A673 (cell line): ENCODE data around the gene BCL10. TPM values are rescaled to one million over a fixed set of nuclear protein-coding genes. Genes with fewer than 3 reads are reported as not detected.

Experiments
- BruUV-seq: library from RNA; stranded (reverse); fragments of 400-500 nt; replicated peaks from 2 replicates; lab custom pipeline; 2021; lab: Mats Ljungman, UMichigan
- CTCF ChIA-PET: fragments of 300-600 bp; sonication (Branson Sonifier 250); formaldehyde crosslinking; loops from one replicate; lab custom pipeline; 2022; ENCODE audit warnings: antibody characterized with exemption; lab: Charles Lee
- POLR2A ChIA-PET: fragments of 300-600 bp; sonication (Branson Sonifier 250); formaldehyde crosslinking; loops from one replicate; lab custom pipeline; 2022; ENCODE audit warnings: antibody characterized with exemption; ENCODE audit not compliant: low non-redundant PET; lab: Charles Lee
- DNase-seq: peaks from one replicate; pipeline ENCODE4 v3.0.0-alpha.2; 2015; ENCODE audit warnings: low spot score
- H3K27ac ChIP-seq: fragments of 200-600 bp; sonication (generic); 2 replicates; pipeline ENCODE4 v1.5.1; 2016; ENCODE audit warnings: mixed run types, low read depth, mild to moderate bottlenecking, mixed read lengths, antibody characterized with exemption, low read length; ENCODE audit not compliant: poor library complexity, severe bottlenecking
- H3K27me3 ChIP-seq: fragments of 200-600 bp; sonication (generic); replicated peaks from 2 replicates; pipeline ENCODE4 v1.6.1; 2017; ENCODE audit warnings: mixed run types, low read depth, mild to moderate bottlenecking, mixed read lengths, antibody characterized with exemption, low read length; ENCODE audit not compliant: insufficient read depth, poor library complexity
- H3K36me3 ChIP-seq: fragments of 200-600 bp; sonication (generic); 2 replicates; pipeline ENCODE4 v1.6.1; 2016; ENCODE audit warnings: mixed run types, mild to moderate bottlenecking, mixed read lengths, antibody characterized with exemption, low read length; ENCODE audit not compliant: insufficient read depth, poor library complexity, severe bottlenecking
- H3K4me1 ChIP-seq: fragments of 200-600 bp; sonication (generic); 2 replicates; pipeline ENCODE4 v1.6.1; 2017; ENCODE audit warnings: mixed run types, mild to moderate bottlenecking, mixed read lengths, antibody characterized with exemption, low read length; ENCODE audit not compliant: insufficient read depth, poor library complexity, severe bottlenecking
- H3K4me3 ChIP-seq: fragments of 200-600 bp; sonication (generic); 2 replicates; pipeline ENCODE4 v1.5.1; 2016; ENCODE audit warnings: low read depth, mixed run types, mild to moderate bottlenecking, mixed read lengths, low read length; ENCODE audit not compliant: poor library complexity, severe bottlenecking
- H3K9me3 ChIP-seq: fragments of 200-600 bp; sonication (generic); 2 replicates; pipeline ENCODE4 v1.6.1; 2016; ENCODE audit warnings: mixed run types, low read depth, mild to moderate bottlenecking, mixed read lengths, antibody characterized with exemption, low read length; ENCODE audit not compliant: poor library complexity, severe bottlenecking
- EZH2 ChIP-seq: fragments of 200-600 bp; sonication (generic); IDR thresholded peaks from 2 replicates; pipeline ENCODE4 v1.6.1; 2017; ENCODE audit warnings: borderline replicate concordance, low read depth, mild to moderate bottlenecking, mixed read lengths, antibody characterized with exemption, low read length; ENCODE audit not compliant: poor library complexity, severe bottlenecking
- intact Hi-C: fragments of 100-400 bp; cut with micrococcal nuclease; formaldehyde crosslinking; loops from one replicate; pipeline ENCODE4 v1.10.0; 2022; ENCODE audit not compliant: unreplicated experiment
- total RNA-seq: library from RNA; stranded (reverse); gene quantifications from 2 replicates; pipeline ENCODE4 v1.2.3, GENCODE V29; 2021
- TF ChIP-seq, protein P1 (sequence below): fragments of 300-800, 200-600 bp; sonication (generic); conservative IDR thresholded peaks from 2 replicates; pipeline ENCODE4 v1.5.1; 2017; ENCODE audit warnings: low read depth, mild to moderate bottlenecking, antibody characterized with exemption, low read length, moderate library complexity, mixed read lengths

Gene BCL10
- total RNA-seq, 1 experiment from 2014 or later: 20.9 TPM

DNA sequence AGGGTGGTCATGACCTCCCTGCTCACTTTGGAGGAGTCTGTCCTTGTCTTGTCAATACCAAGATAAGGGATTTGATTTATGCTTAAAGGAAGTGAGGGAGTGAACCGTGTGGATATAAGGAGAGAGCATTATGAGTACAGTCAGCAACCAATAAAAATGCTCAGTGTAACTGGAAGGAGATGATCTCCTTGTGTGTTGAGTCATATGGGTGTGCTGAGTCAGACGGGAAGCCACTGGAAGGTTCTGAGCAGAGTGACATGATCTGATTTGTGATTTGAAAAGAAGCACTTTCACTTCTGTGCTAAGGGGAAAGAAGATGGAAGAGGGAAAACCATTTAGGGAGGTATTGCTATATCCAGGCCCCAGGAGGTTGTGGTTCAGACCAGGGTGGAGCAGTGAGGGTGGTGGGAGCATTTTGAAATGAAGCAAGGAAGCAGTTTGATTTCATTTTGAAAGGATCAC, 2.5 kb upstream of the BCL10 start:
- intact Hi-C loops: no loop called here
- H3K27ac ChIP-seq: peak overlapping the region; percentile 38
- TF ChIP-seq EZH2: no peak
- no peak overlapping the region for H3K4me3 ChIP-seq
- no peaks in the 10 kb centered on the region for H3K9me3 ChIP-seq
- H3K4me1 ChIP-seq: peaks cover 26% of the 10 kb centered on the region
- POLR2A ChIA-PET: no interaction called here
- H3K27me3 ChIP-seq: no peaks in the 10 kb centered on the region
- no peaks in the 10 kb centered on the region for H3K36me3 ChIP-seq
- no TSS peak for BruUV-seq
- DNase-seq: peak; percentile 74
- CTCF ChIA-PET: interaction anchor here (0.6 kb wide), 1 partner anchor 1417 kb away, joined by 9 read pairs; no protein-coding TSS in a partner anchor

DNA sequence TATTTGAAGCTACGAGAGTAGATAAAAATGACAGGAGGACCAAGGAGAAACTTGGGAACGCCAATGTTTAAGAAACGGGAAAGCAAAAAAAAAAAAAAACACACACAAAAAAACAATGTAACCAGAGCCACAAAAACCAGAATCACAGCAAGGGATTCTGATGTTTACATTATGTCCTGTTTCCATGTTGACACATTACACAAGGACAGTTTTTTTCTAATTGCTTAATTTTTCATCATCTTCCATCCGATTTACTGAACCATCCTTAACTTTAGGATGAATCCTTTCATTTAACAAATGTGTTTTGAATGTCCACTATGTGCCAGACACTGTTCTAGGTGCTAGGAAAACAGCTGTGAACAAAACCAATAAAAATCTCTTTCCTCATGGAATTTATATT, 1.4 kb upstream of the BCL10 start:
- H3K36me3 ChIP-seq: no peaks in the 10 kb centered on the region
- DNase-seq: no peak
- BruUV-seq: no TSS peak
- intact Hi-C loops: no loop called here
- H3K27me3 ChIP-seq: no peaks in the 10 kb centered on the region
- H3K9me3 ChIP-seq: no peaks in the 10 kb centered on the region
- no peak overlapping the region for H3K27ac ChIP-seq
- peaks cover 26% of the 10 kb centered on the region for H3K4me1 ChIP-seq
- no peak overlapping the region for H3K4me3 ChIP-seq
- no peak for TF ChIP-seq EZH2
- ChIA-PET CTCF (interaction anchor here (0.6 kb wide), 1 partner anchor 37 kb away, joined by 5 read pairs; no protein-coding TSS in a partner anchor), POLR2A (no interaction called here)

DNA sequence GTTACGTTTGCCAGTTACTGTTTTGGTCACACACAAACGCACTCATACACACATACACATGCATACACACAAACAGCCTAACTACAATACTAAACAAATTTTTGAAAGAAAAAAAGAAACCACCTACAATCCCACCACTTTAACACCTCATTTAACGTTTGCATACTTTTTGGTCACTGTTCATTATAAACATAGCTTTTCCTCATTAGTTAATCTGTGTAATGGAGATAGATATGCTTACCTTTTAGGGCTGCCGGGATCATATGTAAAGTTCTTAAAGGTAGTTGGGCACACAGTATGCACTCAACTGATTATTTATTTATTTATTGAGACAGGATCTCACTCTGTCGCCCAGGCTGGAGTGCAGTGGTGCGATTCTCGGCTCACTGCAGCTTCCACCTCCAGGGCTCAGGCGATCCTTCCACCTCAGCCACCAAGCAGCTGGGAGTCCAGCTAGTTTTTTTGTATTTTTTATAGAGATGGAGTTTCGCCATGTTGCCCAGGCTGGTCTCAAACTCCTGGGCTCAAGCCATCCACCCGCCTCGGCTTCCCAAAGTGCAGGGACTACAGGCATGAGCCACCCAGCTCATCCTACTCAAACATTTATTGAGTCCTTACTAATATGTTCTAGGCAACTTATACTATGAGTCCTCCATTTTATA, 677 bp upstream of the BCL10 start:
- POLR2A ChIA-PET: interaction anchor here (0.7 kb wide), 1 partner anchor 1497 kb away, joined by 3 read pairs; no protein-coding TSS in a partner anchor
- DNase-seq: no peak
- CTCF ChIA-PET: interaction anchor here (0.6 to 1.7 kb wide), 4 partner anchors 18 to 416 kb away, joined by 3 to 9 read pairs (median 6); partner anchors contain the start of gene C1orf52
- Histone ChIP-seq H3K36me3 (no peaks in the 10 kb centered on the region), H3K27ac (peak overlapping the region; percentile 92), H3K4me1 (peaks cover 24% of the 10 kb centered on the region), H3K27me3 (no peaks in the 10 kb centered on the region), H3K9me3 (no peaks in the 10 kb centered on the region), H3K4me3 (peak overlapping the region; percentile 84)
- TF ChIP-seq, protein P1, sequence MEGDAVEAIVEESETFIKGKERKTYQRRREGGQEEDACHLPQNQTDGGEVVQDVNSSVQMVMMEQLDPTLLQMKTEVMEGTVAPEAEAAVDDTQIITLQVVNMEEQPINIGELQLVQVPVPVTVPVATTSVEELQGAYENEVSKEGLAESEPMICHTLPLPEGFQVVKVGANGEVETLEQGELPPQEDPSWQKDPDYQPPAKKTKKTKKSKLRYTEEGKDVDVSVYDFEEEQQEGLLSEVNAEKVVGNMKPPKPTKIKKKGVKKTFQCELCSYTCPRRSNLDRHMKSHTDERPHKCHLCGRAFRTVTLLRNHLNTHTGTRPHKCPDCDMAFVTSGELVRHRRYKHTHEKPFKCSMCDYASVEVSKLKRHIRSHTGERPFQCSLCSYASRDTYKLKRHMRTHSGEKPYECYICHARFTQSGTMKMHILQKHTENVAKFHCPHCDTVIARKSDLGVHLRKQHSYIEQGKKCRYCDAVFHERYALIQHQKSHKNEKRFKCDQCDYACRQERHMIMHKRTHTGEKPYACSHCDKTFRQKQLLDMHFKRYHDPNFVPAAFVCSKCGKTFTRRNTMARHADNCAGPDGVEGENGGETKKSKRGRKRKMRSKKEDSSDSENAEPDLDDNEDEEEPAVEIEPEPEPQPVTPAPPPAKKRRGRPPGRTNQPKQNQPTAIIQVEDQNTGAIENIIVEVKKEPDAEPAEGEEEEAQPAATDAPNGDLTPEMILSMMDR: no peak
- TF ChIP-seq EZH2: no peak
- BruUV-seq: TSS peak; percentile 83
- intact Hi-C loops: no loop called here

DNA sequence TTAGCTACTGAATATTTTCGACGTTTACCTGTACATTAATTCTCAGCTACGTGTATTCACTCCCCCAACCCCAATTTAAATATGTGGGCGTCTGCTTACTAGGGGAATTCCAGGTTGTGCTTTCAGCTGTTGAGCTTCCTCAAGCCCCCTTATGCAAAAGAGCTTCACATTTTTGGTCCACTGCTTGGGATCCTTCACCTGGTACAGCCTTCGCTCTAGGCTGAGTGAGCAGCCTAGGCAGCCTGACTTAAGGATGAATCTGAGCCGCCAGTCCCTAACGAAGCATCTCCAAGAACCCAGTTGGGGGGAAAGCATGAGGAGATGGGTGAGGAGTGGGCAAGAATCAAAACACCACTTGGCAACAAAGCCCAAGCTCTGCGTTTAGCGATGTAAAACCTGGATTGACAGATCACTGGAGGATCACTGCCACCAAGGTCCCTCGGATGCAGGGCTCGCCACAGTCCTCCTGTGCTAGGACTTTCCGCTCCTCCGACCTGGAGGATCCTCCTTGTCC, 674 bp downstream of the BCL10 start:
- Histone ChIP-seq H3K36me3 (peaks cover 2% of the 10 kb centered on the region), H3K27ac (peak overlapping the region; percentile 92), H3K27me3 (no peaks in the 10 kb centered on the region), H3K9me3 (no peaks in the 10 kb centered on the region), H3K4me3 (peak overlapping the region; percentile 84), H3K4me1 (peaks cover 21% of the 10 kb centered on the region)
- DNase-seq: no peak
- CTCF ChIA-PET: interaction anchor here (0.6 to 1.7 kb wide), 3 partner anchors 16 to 331 kb away, joined by 6 to 9 read pairs (median 9); partner anchors contain the start of gene C1orf52
- intact Hi-C loops: no loop called here
- POLR2A ChIA-PET: interaction anchor here (0.7 kb wide), 1 partner anchor 1035 kb away, joined by 3 read pairs; no protein-coding TSS in a partner anchor
- no TSS peak for BruUV-seq
- no peak for TF ChIP-seq EZH2
